ENCODE results near the gene ATP1A1.

The ATP1A1 gene

GRCh38 chr1:116372191-116372590 lies 853 bp upstream of the ATP1A1 start:
- in situ Hi-C loops (cut with HindIII; ENCODE audit: low sequenced_read_pairs): no loop called here
- no peak for DNase-seq (ENCODE audit: low read depth, low spot score)
- TF ChIP-seq, protein P1, sequence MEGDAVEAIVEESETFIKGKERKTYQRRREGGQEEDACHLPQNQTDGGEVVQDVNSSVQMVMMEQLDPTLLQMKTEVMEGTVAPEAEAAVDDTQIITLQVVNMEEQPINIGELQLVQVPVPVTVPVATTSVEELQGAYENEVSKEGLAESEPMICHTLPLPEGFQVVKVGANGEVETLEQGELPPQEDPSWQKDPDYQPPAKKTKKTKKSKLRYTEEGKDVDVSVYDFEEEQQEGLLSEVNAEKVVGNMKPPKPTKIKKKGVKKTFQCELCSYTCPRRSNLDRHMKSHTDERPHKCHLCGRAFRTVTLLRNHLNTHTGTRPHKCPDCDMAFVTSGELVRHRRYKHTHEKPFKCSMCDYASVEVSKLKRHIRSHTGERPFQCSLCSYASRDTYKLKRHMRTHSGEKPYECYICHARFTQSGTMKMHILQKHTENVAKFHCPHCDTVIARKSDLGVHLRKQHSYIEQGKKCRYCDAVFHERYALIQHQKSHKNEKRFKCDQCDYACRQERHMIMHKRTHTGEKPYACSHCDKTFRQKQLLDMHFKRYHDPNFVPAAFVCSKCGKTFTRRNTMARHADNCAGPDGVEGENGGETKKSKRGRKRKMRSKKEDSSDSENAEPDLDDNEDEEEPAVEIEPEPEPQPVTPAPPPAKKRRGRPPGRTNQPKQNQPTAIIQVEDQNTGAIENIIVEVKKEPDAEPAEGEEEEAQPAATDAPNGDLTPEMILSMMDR (IDR thresholded peaks at IDR 0.05; ENCODE audit: low read depth, low read length): no peak
- peak overlapping the region; percentile 70 for H3K4me3 ChIP-seq (ENCODE audit: low read depth, low read length)

- peak overlapping the region; percentile 70 for H3K4me3 ChIP-seq (ENCODE audit: low read depth, low read length)
- DNase-seq (ENCODE audit: low read depth, low spot score): peak; percentile 58
- in situ Hi-C loops (cut with HindIII; ENCODE audit: low sequenced_read_pairs): no loop called here
- TF ChIP-seq, protein P1 (IDR thresholded peaks at IDR 0.05; ENCODE audit: low read depth, low read length): no peak
Measured at GRCh38 chr1:116373431-116374352, 648 bp downstream of the ATP1A1 start.

DNA sequence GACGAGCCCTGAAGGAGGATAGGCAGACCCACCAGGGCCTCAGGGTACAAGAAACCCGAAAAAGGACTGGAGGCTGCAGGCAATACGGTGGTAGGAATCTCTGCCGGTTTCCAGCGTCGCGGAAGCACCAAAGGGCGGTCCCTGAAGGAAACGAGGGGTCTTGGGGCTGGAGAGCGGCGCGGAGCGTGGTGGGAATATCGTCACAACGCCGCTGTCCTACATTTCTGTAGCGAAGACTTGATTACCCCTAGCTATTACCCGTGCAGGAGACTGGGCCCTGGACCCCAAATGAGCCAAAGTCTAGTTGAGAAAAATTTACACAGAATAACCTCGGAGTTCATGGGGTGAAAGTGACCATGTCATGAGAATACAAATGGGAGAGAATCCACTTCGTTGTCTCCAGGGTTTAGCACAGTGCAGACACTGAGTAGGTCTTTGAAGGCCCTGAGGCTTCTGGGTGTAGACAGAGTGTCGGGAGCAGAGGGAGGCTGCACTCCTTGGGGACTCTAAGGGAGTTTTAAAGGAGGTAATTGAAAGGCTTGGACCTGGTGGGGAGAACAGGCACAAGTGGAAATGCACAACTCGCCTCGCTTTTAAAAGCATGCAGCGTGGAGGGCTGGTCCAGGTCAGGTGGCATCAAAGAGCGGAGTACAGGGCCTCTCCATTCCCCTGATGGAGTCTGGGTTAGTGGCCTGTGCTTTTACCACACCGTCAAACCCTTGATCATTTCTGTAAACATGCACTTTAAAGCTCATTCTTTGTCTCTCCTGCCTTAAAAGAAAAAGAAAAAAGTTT lies 1.5 kb downstream of the ATP1A1 start:
- TF ChIP-seq, protein P1 (IDR thresholded peaks at IDR 0.05; ENCODE audit: low read depth, low read length): no peak
- DNase-seq (ENCODE audit: low read depth, low spot score): no peak
- H3K4me3 ChIP-seq (ENCODE audit: low read depth, low read length): peak overlapping the region; percentile 70
- in situ Hi-C loops (cut with HindIII; ENCODE audit: low sequenced_read_pairs): no loop called here

GRCh38 chr1:116375148-116375886 lies 2.3 kb downstream of the ATP1A1 start:
- in situ Hi-C loops (cut with HindIII; ENCODE audit: low sequenced_read_pairs): no loop called here
- H3K4me3 ChIP-seq (ENCODE audit: low read depth, low read length): peak overlapping the region; percentile 70
- no peak for DNase-seq (ENCODE audit: low read depth, low spot score)
- TF ChIP-seq, protein P1 (IDR thresholded peaks at IDR 0.05; ENCODE audit: low read depth, low read length): no peak

GRCh38 chr1:116375887-116376728 lies 3.1 kb downstream of the ATP1A1 start:
- H3K4me3 ChIP-seq (ENCODE audit: low read depth, low read length): peak overlapping the region; percentile 27
- TF ChIP-seq, protein P1 (IDR thresholded peaks at IDR 0.05; ENCODE audit: low read depth, low read length): no peak
- in situ Hi-C loops (cut with HindIII; ENCODE audit: low sequenced_read_pairs): no loop called here
- DNase-seq (ENCODE audit: low read depth, low spot score): peak; percentile 88

Data from astrocyte of the spinal cord (primary cell).